G401.6 (cell line): Measurements from ENCODE around the gene KRT7.
"Not testable (repeated sequence)": the region's sequence is repeated elsewhere in the genome, so short reads cannot be mapped to it uniquely, and the experiment has no call there.

Experiments used
- FAIRE-seq: peaks from 2 replicates; lab custom pipeline; 2012; peaks lifted over from hg19 to GRCh38; lab: Jason Lieb, UNC

Gene KRT7

GRCh38 chr12:52230364-52231281 lies 2.4 kb upstream of the KRT7 start:
- no peak for FAIRE-seq

- FAIRE-seq, result no peak
These were observed 1.5 kb upstream of the KRT7 start for GRCh38 chr12:52231305-52232202.

DNA sequence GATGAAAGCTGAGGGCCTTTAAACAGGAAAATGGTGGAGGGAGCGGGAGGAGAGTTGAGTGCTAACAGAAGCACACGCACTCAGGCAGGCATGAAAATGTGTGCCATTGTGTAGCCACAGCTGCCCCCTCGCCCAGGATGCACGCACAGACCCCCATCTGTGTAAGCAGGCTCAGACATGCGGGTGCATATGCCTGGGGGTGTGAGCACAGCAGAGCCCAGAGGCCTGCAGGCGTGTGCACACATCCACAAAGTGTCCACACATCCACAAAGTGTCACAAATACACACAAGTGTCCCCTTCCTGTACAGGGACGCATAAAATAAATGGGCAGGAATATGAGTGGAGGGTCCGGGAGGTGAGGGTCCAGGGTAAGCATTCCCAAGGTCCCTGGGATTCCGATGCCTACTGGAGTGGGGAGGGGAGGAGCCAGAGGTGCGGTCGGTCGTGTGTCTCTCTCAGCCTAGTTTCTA lies 805 bp upstream of the KRT7 start:
- FAIRE-seq, result no peak

GRCh38 chr12:52233462-52234207 lies 592 bp downstream of the KRT7 start:
- no peak for FAIRE-seq

DNA sequence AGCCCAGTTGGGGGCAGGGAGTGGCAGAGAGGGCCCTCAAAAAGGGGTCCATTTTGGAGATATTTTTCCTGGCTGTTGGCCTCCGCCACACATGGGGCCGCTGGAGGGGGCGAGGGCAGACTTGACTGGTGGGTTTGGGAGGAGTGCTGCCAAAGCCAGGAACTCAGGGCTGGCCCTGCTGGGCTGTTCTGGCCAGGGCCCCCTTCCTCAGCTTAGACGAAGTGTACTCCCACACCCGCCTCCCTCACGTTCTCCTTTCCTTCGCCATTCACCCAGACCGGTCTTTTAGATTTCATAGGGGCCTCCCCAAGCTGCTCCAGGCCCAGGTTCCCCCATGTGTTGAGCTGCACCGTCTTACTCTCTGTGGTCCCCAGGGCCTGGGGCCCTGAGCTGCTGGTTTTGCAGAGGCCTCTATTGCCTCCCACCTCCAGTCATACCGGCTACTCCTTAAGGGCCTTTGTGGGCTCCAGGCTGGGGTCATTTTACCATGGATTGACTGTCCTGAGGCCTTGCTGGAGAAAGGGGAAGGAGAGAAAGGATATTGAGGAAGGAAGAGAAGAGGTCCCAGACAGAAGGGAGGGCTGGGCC lies 1.3 kb downstream of the KRT7 start:
- FAIRE-seq, result no peak

- FAIRE-seq, result no peak
These were observed 2.1 kb downstream of the KRT7 start for GRCh38 chr12:52235001-52235764.

DNA sequence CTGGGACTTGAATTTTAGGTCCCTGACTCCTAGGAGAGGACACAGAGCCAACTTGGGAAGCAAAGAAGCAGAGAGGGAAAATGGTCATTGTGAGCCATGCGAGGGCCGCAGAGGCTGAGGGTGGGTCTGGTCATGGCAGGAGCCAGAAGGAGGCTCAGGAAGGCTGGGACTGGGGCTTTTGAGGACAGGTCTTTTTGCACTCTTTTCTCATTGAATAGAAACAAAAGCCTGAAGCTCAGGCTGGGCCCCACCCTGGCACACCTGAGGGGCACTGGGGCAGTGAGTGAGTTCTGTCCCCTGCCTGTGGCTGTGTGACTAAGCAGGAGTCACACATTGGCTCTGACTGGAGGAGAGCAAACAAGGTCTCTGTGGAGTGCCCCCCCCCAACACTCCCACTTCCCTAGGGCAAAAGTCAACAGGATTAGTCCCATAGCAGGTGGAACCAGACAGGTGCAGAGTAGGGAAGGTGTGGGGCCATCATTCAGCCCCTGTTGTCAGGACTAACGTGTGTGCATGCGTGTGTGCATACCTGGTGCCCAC lies 2.8 kb downstream of the KRT7 start:
- no peak for FAIRE-seq

DNA sequence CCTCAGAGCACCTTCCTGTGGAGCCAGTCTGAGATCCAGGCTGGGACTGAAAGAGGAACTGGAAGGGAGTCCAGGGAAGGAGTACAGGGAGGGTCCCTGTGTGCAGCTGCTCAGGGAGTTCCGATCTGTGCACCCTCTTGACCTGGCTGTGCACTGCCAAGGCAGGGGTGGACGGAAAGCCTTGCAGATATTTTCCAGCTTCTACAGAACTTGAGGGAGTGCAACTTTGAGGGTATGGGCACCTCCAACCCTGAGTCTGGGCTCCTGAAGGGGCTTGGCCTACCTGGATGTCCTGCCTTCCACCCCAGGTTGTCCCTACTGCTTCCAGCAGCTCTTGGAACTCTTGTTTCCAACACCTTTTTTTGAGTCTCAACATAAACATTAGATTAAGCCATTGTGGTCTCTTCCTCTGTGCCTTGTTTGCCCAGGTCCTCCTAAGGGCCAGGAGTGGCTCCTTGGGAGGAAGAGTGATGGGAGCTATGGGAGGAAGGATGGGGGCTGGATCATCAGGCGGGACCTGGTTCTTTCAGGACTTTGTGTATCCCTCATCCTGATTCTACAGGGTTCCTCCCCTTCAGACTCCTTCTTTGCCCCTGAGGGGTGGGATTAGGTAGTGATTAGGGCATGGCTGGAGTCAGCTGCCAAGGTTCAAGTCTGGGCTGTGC lies 3.5 kb downstream of the KRT7 start:
- FAIRE-seq, result no peak

GRCh38 chr12:52238207-52238840 lies 5.3 kb downstream of the KRT7 start:
- FAIRE-seq, result no peak

DNA sequence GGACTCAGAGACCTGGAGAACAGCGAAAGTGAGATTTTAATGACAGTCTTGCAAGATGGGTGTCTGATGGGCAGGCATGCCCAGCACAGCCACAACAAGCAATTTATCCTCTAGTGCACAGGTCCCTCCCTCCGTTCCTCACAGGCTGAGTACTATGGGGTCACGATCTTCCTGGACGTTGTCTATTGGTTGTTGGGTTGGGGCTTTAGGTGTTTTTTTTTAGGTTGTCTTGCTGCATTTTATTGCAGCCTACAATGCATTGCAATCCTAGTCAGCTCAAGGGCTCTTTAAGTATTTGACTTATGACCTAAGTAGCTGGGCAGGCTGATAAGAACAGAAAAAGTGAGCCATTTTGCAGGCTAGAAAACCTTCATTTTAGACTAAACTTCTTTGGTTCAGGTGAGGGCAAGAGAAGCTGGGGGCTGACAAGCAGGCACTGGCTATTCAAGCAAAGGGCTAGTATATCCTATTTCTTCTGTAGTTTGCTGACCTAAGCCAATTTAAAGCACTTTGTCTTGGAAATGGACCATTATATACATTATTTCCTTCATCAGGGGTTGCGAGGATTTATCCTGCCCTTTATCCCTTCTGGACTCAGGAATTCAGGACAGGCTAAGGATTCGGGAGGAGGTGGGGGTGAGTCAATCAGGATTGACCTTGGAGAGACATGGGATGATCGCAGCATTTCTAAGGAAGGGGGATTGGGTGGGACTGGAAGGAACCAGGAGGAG lies 6.0 kb downstream of the KRT7 start:
- no peak for FAIRE-seq

GRCh38 chr12:52239767-52240166 lies 6.7 kb downstream of the KRT7 start:
- FAIRE-seq, result no peak

GRCh38 chr12:52240247-52240646 lies 7.2 kb downstream of the KRT7 start:
- FAIRE-seq, result not testable (repeated sequence)

DNA sequence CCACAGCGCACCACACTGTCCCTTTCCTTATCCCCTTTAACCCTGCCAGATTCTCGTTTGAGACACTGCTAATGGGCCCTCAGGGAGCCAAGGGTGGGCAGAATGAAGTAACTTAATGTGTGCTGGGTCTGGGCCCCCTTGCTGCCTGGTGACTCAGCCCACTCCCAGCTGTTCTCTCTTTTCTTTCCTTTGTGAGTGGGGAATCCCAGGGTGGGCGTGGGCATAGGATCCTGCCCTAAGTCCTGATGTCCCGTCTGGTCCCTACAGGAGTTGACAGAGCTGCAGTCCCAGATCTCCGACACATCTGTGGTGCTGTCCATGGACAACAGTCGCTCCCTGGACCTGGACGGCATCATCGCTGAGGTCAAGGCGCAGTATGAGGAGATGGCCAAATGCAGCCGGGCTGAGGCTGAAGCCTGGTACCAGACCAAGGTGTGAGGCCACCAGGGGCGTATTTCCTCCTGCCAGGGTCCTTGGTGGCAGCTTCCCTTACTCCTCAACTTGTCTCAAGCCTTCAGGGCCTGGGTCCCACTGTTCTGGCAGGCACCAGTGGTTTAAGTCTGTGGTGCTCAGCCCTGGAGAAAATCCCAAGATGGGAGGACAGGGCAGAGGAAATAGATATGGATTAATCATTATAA lies 8.3 kb downstream of the KRT7 start:
- FAIRE-seq, result no peak

- FAIRE-seq, result no peak
These were observed 9.6 kb downstream of the KRT7 start for GRCh38 chr12:52242442-52243258.

GRCh38 chr12:52243259-52243855 lies 10.3 kb downstream of the KRT7 start:
- no peak for FAIRE-seq

DNA sequence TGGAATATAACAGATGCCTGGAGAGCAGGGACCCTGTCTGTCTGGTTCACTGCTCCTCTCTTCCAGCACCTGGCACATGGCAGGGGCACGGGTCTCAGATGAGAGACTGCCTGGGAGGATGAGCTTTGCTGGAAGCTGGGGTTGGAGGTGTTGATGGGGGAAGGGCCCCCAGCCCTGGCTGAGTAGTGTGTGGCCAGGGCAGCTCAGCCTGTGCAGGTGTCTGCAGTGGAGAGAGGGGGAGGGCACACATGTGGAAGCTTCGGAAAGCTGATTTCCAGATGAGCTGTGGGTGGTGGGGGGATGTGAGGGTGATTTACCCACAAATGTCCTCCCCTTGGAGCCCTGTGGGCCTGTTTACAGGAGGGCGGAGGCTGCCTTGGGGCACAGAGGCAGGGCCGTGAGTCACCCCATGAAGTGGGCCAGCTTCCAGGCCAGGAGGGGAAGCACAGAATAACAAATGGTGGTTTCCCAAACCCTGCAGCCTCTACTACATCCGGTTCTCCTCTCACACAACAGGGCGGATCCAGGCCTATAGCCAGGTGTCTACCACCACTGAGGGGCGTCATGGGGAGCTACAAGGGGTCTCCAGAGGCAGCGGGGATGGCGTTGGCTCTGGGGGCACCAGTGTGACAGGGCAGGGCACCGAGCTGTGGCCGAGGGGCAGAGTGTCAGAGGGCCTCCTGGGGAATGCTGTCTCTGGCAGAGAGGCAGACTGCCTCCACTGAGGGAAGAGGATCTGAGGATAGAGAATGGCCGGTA lies 11.0 kb downstream of the KRT7 start:
- no peak for FAIRE-seq

GRCh38 chr12:52244615-52244994 lies 11.6 kb downstream of the KRT7 start:
- FAIRE-seq, result no peak
